Left hindlimb (tissue), 1 donor: Measurements from ENCODE around the gene RUBCN.
"Not testable (repeated sequence)": the region's sequence is repeated elsewhere in the genome, so short reads cannot be mapped to it uniquely, and the experiment has no call there.

Source experiments
- DNase-seq: peaks from one replicate; pipeline ENCODE4 v3.0.0-alpha.2; 2018

Gene RUBCN

GRCh38 chr3:197682713-197683112 is 54.0 kb downstream of the RUBCN start:
- no peak for DNase-seq

GRCh38 chr3:197680955-197681521 is 55.7 kb downstream of the RUBCN start:
- no peak for DNase-seq

- DNase-seq = no peak
Observed at GRCh38 chr3:197675951-197676350, 60.8 kb downstream of the RUBCN start.

- no peak for DNase-seq
Observed at GRCh38 chr3:197675563-197675860, 61.2 kb downstream of the RUBCN start.

- no peak for DNase-seq
Observed at GRCh38 chr3:197674741-197675562, 61.8 kb downstream of the RUBCN start.

- DNase-seq = no peak
Observed at GRCh38 chr3:197673170-197673569, 63.5 kb downstream of the RUBCN start.

- no peak for DNase-seq
Observed at GRCh38 chr3:197670361-197670760, 66.3 kb downstream of the RUBCN start.

GRCh38 chr3:197667968-197668367 is 68.7 kb downstream of the RUBCN start:
- no peak for DNase-seq

GRCh38 chr3:197667293-197667692 is 69.4 kb downstream of the RUBCN start:
- DNase-seq = not testable (repeated sequence)

GRCh38 chr3:197666221-197666842 is 70.4 kb downstream of the RUBCN start:
- DNase-seq = not testable (repeated sequence)

- DNase-seq = not testable (repeated sequence)
Observed at GRCh38 chr3:197665549-197665948, 71.2 kb downstream of the RUBCN start.

GRCh38 chr3:197665142-197665491 is 71.6 kb downstream of the RUBCN start:
- DNase-seq = not testable (repeated sequence)

GRCh38 chr3:197664414-197665141 is 72.1 kb downstream of the RUBCN start:
- DNase-seq = not testable (repeated sequence)

GRCh38 chr3:197663367-197664140 is 73.2 kb downstream of the RUBCN start:
- DNase-seq = not testable (repeated sequence)

GRCh38 chr3:197662352-197662751 is 74.4 kb downstream of the RUBCN start:
- not testable (repeated sequence) for DNase-seq

GRCh38 chr3:197661874-197662273 is 74.8 kb downstream of the RUBCN start:
- DNase-seq = not testable (repeated sequence)

- DNase-seq = not testable (repeated sequence)
Observed at GRCh38 chr3:197661234-197661834, 75.4 kb downstream of the RUBCN start.

- not testable (repeated sequence) for DNase-seq
Observed at GRCh38 chr3:197659701-197660100, 77.0 kb downstream of the RUBCN start.

GRCh38 chr3:197659144-197659543 is 77.6 kb downstream of the RUBCN start:
- DNase-seq = not testable (repeated sequence)

GRCh38 chr3:197658706-197659105 is 78.0 kb downstream of the RUBCN start:
- not testable (repeated sequence) for DNase-seq

- not testable (repeated sequence) for DNase-seq
Observed at GRCh38 chr3:197657541-197658292, 79.0 kb downstream of the RUBCN start.
